ENCODE results near the gene RDH5.

Gene RDH5

DNA sequence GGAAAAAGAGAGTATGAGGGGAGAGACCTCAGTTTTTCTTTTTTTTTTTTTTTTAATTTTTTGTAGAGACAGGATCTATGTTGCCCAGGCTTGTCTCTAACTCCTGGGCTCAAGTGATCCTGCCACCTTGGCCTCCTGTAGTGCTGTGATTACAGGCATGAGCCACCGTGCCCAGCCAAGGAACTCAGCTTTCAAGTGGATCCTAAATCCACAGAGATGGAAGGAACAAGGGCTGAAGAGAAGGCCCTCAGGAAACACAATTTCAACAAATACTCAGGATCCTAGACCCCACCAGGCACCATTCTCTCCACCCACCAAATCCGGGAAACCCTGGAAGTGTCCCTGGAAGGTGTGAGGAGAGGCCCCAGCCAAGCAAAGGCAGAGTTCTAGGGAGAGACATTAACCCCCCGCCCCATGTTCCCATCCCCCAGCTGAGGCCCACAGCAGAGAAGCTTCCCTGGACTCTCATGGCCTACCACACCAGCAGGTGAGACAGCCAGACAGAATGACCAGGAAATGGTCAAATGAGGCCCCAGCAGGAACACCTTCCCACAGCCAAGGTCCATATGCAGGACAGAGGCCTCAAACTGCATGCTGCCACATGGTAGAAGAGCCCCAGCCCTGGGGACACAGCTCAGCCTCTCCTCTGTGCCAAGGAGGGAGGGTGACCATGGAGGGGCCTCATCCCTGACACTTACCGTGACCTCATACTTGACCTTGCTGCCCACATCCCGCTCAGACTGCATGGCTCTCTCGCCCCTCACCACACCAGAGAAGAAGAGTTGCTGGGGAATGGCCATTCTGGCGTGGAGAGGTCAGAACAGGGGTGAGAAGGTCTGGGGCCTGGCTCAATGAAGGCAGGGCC lies 26.6 kb upstream of the RDH5 start:
- H3K36me3 ChIP-seq (ENCODE audit: low read length), result no peaks in the 10 kb centered on the region
- H4K20me1 ChIP-seq (ENCODE audit: low read depth, low read length), result no peaks in the 10 kb centered on the region
- H3K27ac ChIP-seq (ENCODE audit: low read depth, low read length), result no peak overlapping the region
- H2AFZ ChIP-seq (ENCODE audit: low read depth, low read length, severe bottlenecking), result no peak overlapping the region
- H3K9ac ChIP-seq (ENCODE audit: low read length), result no peak overlapping the region
- H3K9me3 ChIP-seq (ENCODE audit: insufficient read depth, low read length), result no peaks in the 10 kb centered on the region
- H3K4me2 ChIP-seq (ENCODE audit: low read depth, low read length, poor library complexity, severe bottlenecking), result no peak overlapping the region
- TF ChIP-seq EZH2phosphoT487 (conservative IDR thresholded peaks at IDR 0.05; ENCODE audit: low read length) (no peak), CTCF (IDR thresholded peaks at IDR 0.05; ENCODE audit: insufficient read depth, low read length, poor library complexity, severe bottlenecking) (no peak)
- H3K79me2 ChIP-seq (ENCODE audit: insufficient read depth, low read length), result no peaks in the 10 kb centered on the region
- H3F3A ChIP-seq (ENCODE audit: insufficient read depth), result no peaks in the 10 kb centered on the region
- H3K27me3 ChIP-seq (ENCODE audit: low read length), result no peaks in the 10 kb centered on the region
- no peaks in the 10 kb centered on the region for H3K9me2 ChIP-seq (replicated peaks; ENCODE audit: insufficient read depth, low read length)
- H3K4me3 ChIP-seq (ENCODE audit: insufficient read depth, low read length, poor library complexity, severe bottlenecking), result no peak overlapping the region

GRCh38 chr12:55694188-55694515 lies 26.0 kb upstream of the RDH5 start:
- TF ChIP-seq CTCF (IDR thresholded peaks at IDR 0.05; ENCODE audit: insufficient read depth, low read length, poor library complexity, severe bottlenecking), result no peak
- no peak for TF ChIP-seq EZH2phosphoT487 (conservative IDR thresholded peaks at IDR 0.05; ENCODE audit: low read length)
- Histone ChIP-seq H2AFZ (ENCODE audit: low read depth, low read length, severe bottlenecking) (no peak overlapping the region), H3K4me3 (ENCODE audit: insufficient read depth, low read length, poor library complexity, severe bottlenecking) (no peak overlapping the region), H3K9me3 (ENCODE audit: insufficient read depth, low read length) (no peaks in the 10 kb centered on the region), H3K9ac (ENCODE audit: low read length) (no peak overlapping the region), H3K79me2 (ENCODE audit: insufficient read depth, low read length) (no peaks in the 10 kb centered on the region), H3K27ac (ENCODE audit: low read depth, low read length) (no peak overlapping the region), H3K4me2 (ENCODE audit: low read depth, low read length, poor library complexity, severe bottlenecking) (no peak overlapping the region), H4K20me1 (ENCODE audit: low read depth, low read length) (no peaks in the 10 kb centered on the region), H3K36me3 (ENCODE audit: low read length) (no peaks in the 10 kb centered on the region), H3K27me3 (ENCODE audit: low read length) (no peaks in the 10 kb centered on the region), H3F3A (ENCODE audit: insufficient read depth) (no peaks in the 10 kb centered on the region), H3K9me2 (replicated peaks; ENCODE audit: insufficient read depth, low read length) (no peaks in the 10 kb centered on the region)

- Histone ChIP-seq H3K4me3 (ENCODE audit: insufficient read depth, low read length, poor library complexity, severe bottlenecking) (no peak overlapping the region), H3K27me3 (ENCODE audit: low read length) (no peaks in the 10 kb centered on the region), H3K9me2 (replicated peaks; ENCODE audit: insufficient read depth, low read length) (no peaks in the 10 kb centered on the region), H3K4me2 (ENCODE audit: low read depth, low read length, poor library complexity, severe bottlenecking) (no peak overlapping the region), H3K9me3 (ENCODE audit: insufficient read depth, low read length) (no peaks in the 10 kb centered on the region), H3K9ac (ENCODE audit: low read length) (no peak overlapping the region), H3K27ac (ENCODE audit: low read depth, low read length) (no peak overlapping the region), H3F3A (ENCODE audit: insufficient read depth) (no peaks in the 10 kb centered on the region), H4K20me1 (ENCODE audit: low read depth, low read length) (no peaks in the 10 kb centered on the region), H2AFZ (ENCODE audit: low read depth, low read length, severe bottlenecking) (no peak overlapping the region), H3K79me2 (ENCODE audit: insufficient read depth, low read length) (no peaks in the 10 kb centered on the region), H3K36me3 (ENCODE audit: low read length) (no peaks in the 10 kb centered on the region)
- TF ChIP-seq EZH2phosphoT487 (conservative IDR thresholded peaks at IDR 0.05; ENCODE audit: low read length) (no peak), CTCF (IDR thresholded peaks at IDR 0.05; ENCODE audit: insufficient read depth, low read length, poor library complexity, severe bottlenecking) (no peak)
These were observed 25.5 kb upstream of the RDH5 start for GRCh38 chr12:55694651-55695050.

Measured in SU-DHL-6 (cell line).